ENCODE data around the gene BRSK1. TPM values are rescaled to one million over a fixed set of nuclear protein-coding genes. Genes with fewer than 3 reads are reported as not detected.

Gene BRSK1
- total and polyA plus RNA-seq, 2 experiments from 2014 or later, result 0.55 to 1.9 TPM

GRCh38 chr19:55248704-55249103 is 35.1 kb upstream of the BRSK1 start:
- H3K9me3 ChIP-seq (ENCODE audit: low read depth), result no peaks in the 10 kb centered on the region
- no peaks in the 10 kb centered on the region for H3K27me3 ChIP-seq (replicated peaks; ENCODE audit: insufficient read depth)
- no peaks in the 10 kb centered on the region for H3F3A ChIP-seq (ENCODE audit: insufficient read depth)
- no peak overlapping the region for H3K9ac ChIP-seq
- no peaks in the 10 kb centered on the region for H3K36me3 ChIP-seq (ENCODE audit: low read depth)
- DNase-seq, result no peak
- no peak overlapping the region for H3K4me3 ChIP-seq
- TF ChIP-seq EZH2phosphoT487 (IDR thresholded peaks at IDR 0.05; ENCODE audit: insufficient read depth, low read depth) (no peak), EZH2 (IDR thresholded peaks at IDR 0.05; ENCODE audit: insufficient read depth, poor library complexity, severe bottlenecking) (no peak)
- in situ Hi-C loops (cut with MboI), result no loop called here
- H3K27ac ChIP-seq, result no peak overlapping the region
- H3K79me2 ChIP-seq (ENCODE audit: insufficient read depth), result peaks cover 90% of the 10 kb centered on the region
- H3K4me1 ChIP-seq (ENCODE audit: insufficient read depth), result 0 out of 2 replicates have a peak, but pooled peaks cover 3% of the 10 kb centered on the region
- no peak overlapping the region for H3K4me2 ChIP-seq (ENCODE audit: unreplicated experiment)
- WGBS, 2 experiments (ENCODE audit: low coverage in 1 of 2, low lambda C conversion rate in 2 of 2, missing lambda C conversion rate in 2 of 2), result 78 to 86% methylated on average over 9 of the region's 9 CpGs
- H4K20me1 ChIP-seq (ENCODE audit: insufficient read depth), result no peaks in the 10 kb centered on the region; the same call in 1 of the 2 replicates
- H3K9me2 ChIP-seq (ENCODE audit: insufficient read depth), result no peaks in the 10 kb centered on the region
- no peak overlapping the region for H2AFZ ChIP-seq

GRCh38 chr19:55249841-55250240 is 34.0 kb upstream of the BRSK1 start:
- no peak overlapping the region for H3K4me3 ChIP-seq
- H3K27ac ChIP-seq, result no peak overlapping the region
- no peaks in the 10 kb centered on the region for H3K27me3 ChIP-seq (replicated peaks; ENCODE audit: insufficient read depth)
- no peaks in the 10 kb centered on the region for H3F3A ChIP-seq (ENCODE audit: insufficient read depth)
- no peak overlapping the region for H3K4me2 ChIP-seq (ENCODE audit: unreplicated experiment)
- H3K79me2 ChIP-seq (ENCODE audit: insufficient read depth), result peaks cover 93% of the 10 kb centered on the region
- in situ Hi-C loops (cut with MboI), result no loop called here
- no peak for DNase-seq
- H3K9me3 ChIP-seq (ENCODE audit: low read depth), result no peaks in the 10 kb centered on the region
- no peak overlapping the region for H3K9ac ChIP-seq
- H3K9me2 ChIP-seq (ENCODE audit: insufficient read depth), result no peaks in the 10 kb centered on the region
- no peaks in the 10 kb centered on the region for H3K36me3 ChIP-seq (ENCODE audit: low read depth)
- no peak overlapping the region for H2AFZ ChIP-seq
- WGBS, 2 experiments (ENCODE audit: low coverage in 1 of 2, low lambda C conversion rate in 2 of 2, missing lambda C conversion rate in 2 of 2), result 91 to 92% methylated on average over 11 of the region's 11 CpGs
- no peak for TF ChIP-seq EZH2 (IDR thresholded peaks at IDR 0.05; ENCODE audit: insufficient read depth, poor library complexity, severe bottlenecking)
- TF ChIP-seq EZH2phosphoT487 (IDR thresholded peaks at IDR 0.05; ENCODE audit: insufficient read depth, low read depth), result no peak
- 0 out of 2 replicates have a peak, but pooled peaks cover 3% of the 10 kb centered on the region for H3K4me1 ChIP-seq (ENCODE audit: insufficient read depth)
- no peaks in the 10 kb centered on the region; the same call in 1 of the 2 replicates for H4K20me1 ChIP-seq (ENCODE audit: insufficient read depth)

- in situ Hi-C loops (cut with MboI), result no loop called here
- H3K27ac ChIP-seq, result no peak overlapping the region
- H3K36me3 ChIP-seq (ENCODE audit: low read depth), result no peaks in the 10 kb centered on the region
- H3K9me3 ChIP-seq (ENCODE audit: low read depth), result no peaks in the 10 kb centered on the region
- H3K79me2 ChIP-seq (ENCODE audit: insufficient read depth), result peaks cover 97% of the 10 kb centered on the region
- H3K9ac ChIP-seq, result no peak overlapping the region
- no peak overlapping the region for H3K4me2 ChIP-seq (ENCODE audit: unreplicated experiment)
- no peaks in the 10 kb centered on the region for H3K27me3 ChIP-seq (replicated peaks; ENCODE audit: insufficient read depth)
- DNase-seq, result no peak
- no peak overlapping the region for H3K4me3 ChIP-seq
- no peaks in the 10 kb centered on the region; the same call in 1 of the 2 replicates for H4K20me1 ChIP-seq (ENCODE audit: insufficient read depth)
- no peaks in the 10 kb centered on the region for H3F3A ChIP-seq (ENCODE audit: insufficient read depth)
- no peak overlapping the region for H2AFZ ChIP-seq
- H3K4me1 ChIP-seq (ENCODE audit: insufficient read depth), result peaks cover 4% of the 10 kb centered on the region; the same call in 1 of the 2 replicates
- TF ChIP-seq EZH2phosphoT487 (IDR thresholded peaks at IDR 0.05; ENCODE audit: insufficient read depth, low read depth) (no peak), EZH2 (IDR thresholded peaks at IDR 0.05; ENCODE audit: insufficient read depth, poor library complexity, severe bottlenecking) (no peak)
- WGBS, 2 experiments (ENCODE audit: low coverage in 1 of 2, low lambda C conversion rate in 2 of 2, missing lambda C conversion rate in 2 of 2), result 89 to 90% methylated on average over 14 to 18 of the region's 18 CpGs
- no peaks in the 10 kb centered on the region for H3K9me2 ChIP-seq (ENCODE audit: insufficient read depth)
Measured at GRCh38 chr19:55250262-55251036, 33.3 kb upstream of the BRSK1 start.

- DNase-seq, result peak; percentile 12
- H3K4me2 ChIP-seq (ENCODE audit: unreplicated experiment), result no peak overlapping the region
- 78 to 83% methylated on average over 19 of the region's 19 CpGs for WGBS, 2 experiments (ENCODE audit: low coverage in 1 of 2, low lambda C conversion rate in 2 of 2, missing lambda C conversion rate in 2 of 2)
- no peaks in the 10 kb centered on the region for H3K9me3 ChIP-seq (ENCODE audit: low read depth)
- in situ Hi-C loops (cut with MboI), result no loop called here
- TF ChIP-seq EZH2 (IDR thresholded peaks at IDR 0.05; ENCODE audit: insufficient read depth, poor library complexity, severe bottlenecking), result no peak
- no peak for TF ChIP-seq EZH2phosphoT487 (IDR thresholded peaks at IDR 0.05; ENCODE audit: insufficient read depth, low read depth)
- peaks cover 14% of the 10 kb centered on the region for H3K4me1 ChIP-seq (ENCODE audit: insufficient read depth)
- no peaks in the 10 kb centered on the region for H3K36me3 ChIP-seq (ENCODE audit: low read depth)
- no peak overlapping the region for H3K27ac ChIP-seq
- H2AFZ ChIP-seq, result no peak overlapping the region
- H4K20me1 ChIP-seq (ENCODE audit: insufficient read depth), result peaks cover 4% of the 10 kb centered on the region; the same call in 1 of the 2 replicates
- H3K4me3 ChIP-seq, result no peak overlapping the region
- H3K9ac ChIP-seq, result no peak overlapping the region
- H3K27me3 ChIP-seq (replicated peaks; ENCODE audit: insufficient read depth), result no peaks in the 10 kb centered on the region
- H3F3A ChIP-seq (ENCODE audit: insufficient read depth), result peaks cover 4% of the 10 kb centered on the region; the same call in 1 of the 2 replicates
- H3K9me2 ChIP-seq (ENCODE audit: insufficient read depth), result no peaks in the 10 kb centered on the region
- peaks cover 100% of the 10 kb centered on the region for H3K79me2 ChIP-seq (ENCODE audit: insufficient read depth)
Measured at GRCh38 chr19:55251341-55252081, 32.3 kb upstream of the BRSK1 start.
